ENCODE measurements around the gene TBKBP1. TPM values are rescaled to one million over a fixed set of nuclear protein-coding genes. Genes with fewer than 3 reads are reported as not detected.

Gene TBKBP1
- total RNA-seq, 1 donor from 2014 or later, result 21.7 TPM

Other genes with a start within 250 kb of the TBKBP1 start
- gene NPEPPS, start 163.1 kb upstream of the TBKBP1 start, total RNA-seq, result 106 TPM
- gene KPNB1, start 44.2 kb upstream of the TBKBP1 start, total RNA-seq, result 276 TPM
- 0.35 TPM for gene TBX21, start 39.1 kb downstream of the TBKBP1 start, total RNA-seq
- gene OSBPL7, start 127.6 kb downstream of the TBKBP1 start, total RNA-seq, result 5.1 TPM
- 33.5 TPM for gene MRPL10, start 137.4 kb downstream of the TBKBP1 start, total RNA-seq
- not detected for gene LRRC46, start 137.5 kb downstream of the TBKBP1 start, total RNA-seq
- 70.6 TPM for gene SCRN2, start 147.1 kb downstream of the TBKBP1 start, total RNA-seq
- gene SP6, start 157.0 kb downstream of the TBKBP1 start, total RNA-seq, result 1.9 TPM
- 12.7 TPM for gene SP2, start 202.1 kb downstream of the TBKBP1 start, total RNA-seq
- gene PNPO, start 247.4 kb downstream of the TBKBP1 start, total RNA-seq, result 28.2 TPM